HEK293 (cell line): ENCODE data around the gene WDR76.
A peak's percentile ranks its signal among the peaks of the same experiment; 100 is the strongest.

ENCODE experiments used
- CTCF ChIA-PET: fragments of 350-600 bp; formaldehyde crosslinking; extraction: SDS; loops from one replicate; lab custom pipeline; 2021; ENCODE audit warnings: antibody characterized with exemption; lab: Yijun Ruan, JAX
- POLR2A ChIA-PET: fragments of 300-600 bp; formaldehyde crosslinking; extraction: SDS; loops from one replicate; lab custom pipeline; 2020; ENCODE audit warnings: antibody characterized with exemption, inconsistent platforms; lab: Yijun Ruan, JAX
- H3K27ac ChIP-seq: fragments of 200-500 bp; sonication (Bioruptor generic); 2 replicates; pipeline ENCODE4 v1.5.1; 2014; ENCODE audit warnings: low read depth, low read length, control low read depth, inconsistent platforms; ENCODE audit errors: extremely low read depth
- H3K36me3 ChIP-seq, 2 experiments: fragments of 200-500 bp in 1 of 2; sonication (Bioruptor generic) in 1 of 2; 1 replicate in 1 of 2; 2 replicates in 1 of 2; pipeline ENCODE4 v1.5.1; 2014 to 2017; ENCODE audit warnings: inconsistent platforms in 2 of 2, low read length in 2 of 2; ENCODE audit not compliant: control insufficient read depth in 2 of 2, insufficient read depth in 1 of 2
- H3K4me1 ChIP-seq: fragments of 200-500 bp; sonication (Bioruptor generic); 2 replicates; pipeline ENCODE4 v1.5.1; 2014; ENCODE audit warnings: mild to moderate bottlenecking, low read length, inconsistent platforms; ENCODE audit not compliant: control insufficient read depth, insufficient read depth
- H3K4me3 ChIP-seq: 2 replicates; pipeline ENCODE4 v1.5.1; 2011; ENCODE audit warnings: low read depth, mild to moderate bottlenecking, control low read depth, low read length, moderate library complexity
- H3K9me3 ChIP-seq: fragments of 200-500 bp; sonication (Bioruptor generic); 2 replicates; pipeline ENCODE4 v1.5.1; 2014; ENCODE audit warnings: low read depth, low read length, inconsistent platforms; ENCODE audit not compliant: control insufficient read depth, insufficient read depth
- ATF2 ChIP-seq: fragments of 450-650 bp; formaldehyde crosslinking; IDR thresholded peaks from 2 replicates; pipeline ENCODE4 v1.5.1; 2016; ENCODE audit warnings: missing biosample characterization, missing genetic modification characterization, low read depth
- GLIS1 ChIP-seq: fragments of 450-650 bp; formaldehyde crosslinking; IDR thresholded peaks from 2 replicates; pipeline ENCODE4 v1.5.1; 2016; ENCODE audit warnings: missing biosample characterization, missing genetic modification characterization
- GLIS2 ChIP-seq: fragments of 450-650 bp; formaldehyde crosslinking; IDR thresholded peaks from 2 replicates; pipeline ENCODE4 v1.5.1; 2016; ENCODE audit warnings: missing biosample characterization, missing genetic modification characterization
- KLF1 ChIP-seq: fragments of 450-650 bp; formaldehyde crosslinking; IDR thresholded peaks from 2 replicates; pipeline ENCODE4 v1.5.1; 2016; ENCODE audit warnings: missing biosample characterization, missing genetic modification characterization
- KLF16 ChIP-seq: fragments of 450-650 bp; formaldehyde crosslinking; IDR thresholded peaks from 2 replicates; pipeline ENCODE4 v1.5.1; 2017; ENCODE audit warnings: missing biosample characterization, missing genetic modification characterization
- KLF9 ChIP-seq: fragments of 450-650 bp; formaldehyde crosslinking; IDR thresholded peaks from 2 replicates; pipeline ENCODE4 v1.5.1; 2016; ENCODE audit warnings: missing biosample characterization, missing genetic modification characterization, low read depth
- RBAK ChIP-seq: fragments of 450-650 bp; formaldehyde crosslinking; IDR thresholded peaks from 2 replicates; pipeline ENCODE4 v1.5.1; 2016; ENCODE audit warnings: missing biosample characterization, missing genetic modification characterization
- SCRT1 ChIP-seq: fragments of 450-650 bp; formaldehyde crosslinking; IDR thresholded peaks from 2 replicates; pipeline ENCODE4 v1.5.1; 2016; ENCODE audit warnings: missing biosample characterization, missing genetic modification characterization, borderline replicate concordance
- SCRT2 ChIP-seq: fragments of 450-650 bp; formaldehyde crosslinking; IDR thresholded peaks from 2 replicates; pipeline ENCODE4 v1.5.1; 2016; ENCODE audit warnings: missing biosample characterization, missing genetic modification characterization
- SP3 ChIP-seq: fragments of 450-650 bp; formaldehyde crosslinking; IDR thresholded peaks from 2 replicates; pipeline ENCODE4 v1.5.1; 2016; ENCODE audit warnings: missing biosample characterization, missing genetic modification characterization
- YY2 ChIP-seq: fragments of 450-650 bp; formaldehyde crosslinking; IDR thresholded peaks from 2 replicates; pipeline ENCODE4 v1.5.1; 2016; ENCODE audit warnings: missing biosample characterization, missing genetic modification characterization
- ZBTB11 ChIP-seq: fragments of 450-650 bp; formaldehyde crosslinking; conservative IDR thresholded peaks from 2 replicates; pipeline ENCODE4 v1.5.1; 2016; ENCODE audit warnings: low read depth, missing biosample characterization, missing genetic modification characterization
- ZBTB17 ChIP-seq: fragments of 450-650 bp; formaldehyde crosslinking; IDR thresholded peaks from 2 replicates; pipeline ENCODE4 v1.5.1; 2016; ENCODE audit warnings: missing biosample characterization, missing genetic modification characterization
- ZFP37 ChIP-seq: fragments of 450-650 bp; formaldehyde crosslinking; IDR thresholded peaks from 2 replicates; pipeline ENCODE4 v1.5.1; 2016; ENCODE audit warnings: missing biosample characterization, missing genetic modification characterization
- ZNF175 ChIP-seq: fragments of 450-650 bp; formaldehyde crosslinking; IDR thresholded peaks from 2 replicates; pipeline ENCODE4 v1.5.1; 2016; ENCODE audit warnings: missing biosample characterization, missing genetic modification characterization
- ZNF2 ChIP-seq: fragments of 450-650 bp; formaldehyde crosslinking; IDR thresholded peaks from 2 replicates; pipeline ENCODE4 v1.5.1; 2016; ENCODE audit warnings: missing biosample characterization, missing genetic modification characterization
- ZNF335 ChIP-seq: fragments of 450-650 bp; formaldehyde crosslinking; conservative IDR thresholded peaks from 2 replicates; pipeline ENCODE4 v1.5.1; 2016; ENCODE audit warnings: missing biosample characterization, missing genetic modification characterization
- ZNF433 ChIP-seq: fragments of 450-650 bp; formaldehyde crosslinking; IDR thresholded peaks from 2 replicates; pipeline ENCODE4 v1.5.1; 2016; ENCODE audit warnings: missing biosample characterization, missing genetic modification characterization, low read depth
- ZNF501 ChIP-seq: fragments of 450-650 bp; formaldehyde crosslinking; IDR thresholded peaks from 2 replicates; pipeline ENCODE4 v1.5.1; 2016; ENCODE audit warnings: missing biosample characterization, missing genetic modification characterization
- ZNF560 ChIP-seq: fragments of 450-650 bp; formaldehyde crosslinking; IDR thresholded peaks from 2 replicates; pipeline ENCODE4 v1.5.1; 2017; ENCODE audit warnings: missing biosample characterization, missing genetic modification characterization, borderline replicate concordance
- ZNF600 ChIP-seq: fragments of 450-650 bp; formaldehyde crosslinking; IDR thresholded peaks from 2 replicates; pipeline ENCODE4 v1.5.1; 2016; ENCODE audit warnings: missing biosample characterization, missing genetic modification characterization
- ZNF623 ChIP-seq: fragments of 450-650 bp; formaldehyde crosslinking; IDR thresholded peaks from 2 replicates; pipeline ENCODE4 v1.5.1; 2016; ENCODE audit warnings: missing biosample characterization, missing genetic modification characterization
- ZNF629 ChIP-seq: fragments of 450-650 bp; formaldehyde crosslinking; IDR thresholded peaks from 2 replicates; pipeline ENCODE4 v1.5.1; 2017; ENCODE audit warnings: missing biosample characterization, missing genetic modification characterization
- ZNF639 ChIP-seq: fragments of 450-650 bp; formaldehyde crosslinking; IDR thresholded peaks from 2 replicates; pipeline ENCODE4 v1.5.1; 2016; ENCODE audit warnings: missing biosample characterization, missing genetic modification characterization
- ZNF670 ChIP-seq: fragments of 450-650 bp; formaldehyde crosslinking; IDR thresholded peaks from 2 replicates; pipeline ENCODE4 v1.5.1; 2016; ENCODE audit warnings: missing biosample characterization, missing genetic modification characterization, low read depth
- ZNF76 ChIP-seq: fragments of 450-650 bp; formaldehyde crosslinking; IDR thresholded peaks from 2 replicates; pipeline ENCODE4; 2016; ENCODE audit warnings: low read depth, missing biosample characterization, missing genetic modification characterization, borderline replicate concordance
- ZSCAN30 ChIP-seq: fragments of 450-650 bp; IDR thresholded peaks from 2 replicates; pipeline ENCODE4 v1.5.1; 2018; ENCODE audit warnings: missing biosample characterization, mild to moderate bottlenecking, missing genetic modification characterization, moderate library complexity
- TF ChIP-seq, protein P1 (sequence below): fragments of 450-650 bp; formaldehyde crosslinking; IDR thresholded peaks from 2 replicates; pipeline ENCODE4 v1.5.1; 2016; ENCODE audit warnings: missing biosample characterization, missing genetic modification characterization
- TF ChIP-seq, protein P2 (sequence below): fragments of 450-650 bp; formaldehyde crosslinking; IDR thresholded peaks from 2 replicates; pipeline ENCODE4 v1.5.1; 2017; ENCODE audit warnings: missing biosample characterization, mild to moderate bottlenecking, missing genetic modification characterization, moderate library complexity

The WDR76 gene

GRCh38 chr15:43800286-43801141 is 26.3 kb upstream of the WDR76 start, which contains the start of gene HYPK:
HYPK (plus strand) TSS chr15:43800599; CDS start chr15:43800623, 24 bp downstream.
- H3K9me3 ChIP-seq: no peaks in the 10 kb centered on the region
- POLR2A ChIA-PET: interaction anchor here (0.9 to 2.1 kb wide), 4 partner anchors 9 to 24 kb away, joined by 4 to 12 read pairs (median 7); partner anchors contain the start of genes ELL3 and MFAP1
- H3K36me3 ChIP-seq: peaks cover 5 to 70% of the 10 kb centered on the region in 2 experiments
- 0 out of 2 replicates have a peak, but pooled peaks cover 3% of the 10 kb centered on the region for H3K4me1 ChIP-seq
- peak within 1 kb of the TSS; percentile 88 for H3K4me3 ChIP-seq
- peak within 1 kb of the TSS; percentile 65 for H3K27ac ChIP-seq
- CTCF ChIA-PET: no interaction called here
- no peak for TF ChIP-seq ZNF433 (tag by site-specific recombination)
- no peak for TF ChIP-seq ZNF175
- TF ChIP-seq ZNF2: peak; percentile 81; the same call in 1 of the 2 replicates
- TF ChIP-seq KLF1 (tag by site-specific recombination): peak; percentile 15; the same call in 1 of the 2 replicates
- 0 out of 2 replicates have a peak, but pooled peaks have one; percentile 12 for TF ChIP-seq SCRT2 (tag by site-specific recombination)
- TF ChIP-seq KLF16 (tag by site-specific recombination): peak; percentile 61
- TF ChIP-seq YY2 (tag by site-specific recombination): peak; percentile 75
- no peak for TF ChIP-seq RBAK (tag by site-specific recombination)
- TF ChIP-seq ZSCAN30 (tag by site-specific recombination): 0 out of 2 replicates have a peak, but pooled peaks have one; percentile 13
- TF ChIP-seq ZNF600: peak; percentile 87
- peak; percentile 8; the same call in 1 of the 2 replicates for TF ChIP-seq ZFP37 (tag by site-specific recombination)
- TF ChIP-seq ZNF76 (tag by site-specific recombination): peak; percentile 90
- peak; percentile 82 for TF ChIP-seq SP3 (tag by site-specific recombination)
- TF ChIP-seq, protein P1, sequence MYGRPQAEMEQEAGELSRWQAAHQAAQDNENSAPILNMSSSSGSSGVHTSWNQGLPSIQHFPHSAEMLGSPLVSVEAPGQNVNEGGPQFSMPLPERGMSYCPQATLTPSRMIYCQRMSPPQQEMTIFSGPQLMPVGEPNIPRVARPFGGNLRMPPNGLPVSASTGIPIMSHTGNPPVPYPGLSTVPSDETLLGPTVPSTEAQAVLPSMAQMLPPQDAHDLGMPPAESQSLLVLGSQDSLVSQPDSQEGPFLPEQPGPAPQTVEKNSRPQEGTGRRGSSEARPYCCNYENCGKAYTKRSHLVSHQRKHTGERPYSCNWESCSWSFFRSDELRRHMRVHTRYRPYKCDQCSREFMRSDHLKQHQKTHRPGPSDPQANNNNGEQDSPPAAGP (tag by site-specific recombination): 0 out of 2 replicates have a peak, but pooled peaks have one; percentile 44
- no peak for TF ChIP-seq ATF2 (tag by site-specific recombination)
- TF ChIP-seq, protein P2, sequence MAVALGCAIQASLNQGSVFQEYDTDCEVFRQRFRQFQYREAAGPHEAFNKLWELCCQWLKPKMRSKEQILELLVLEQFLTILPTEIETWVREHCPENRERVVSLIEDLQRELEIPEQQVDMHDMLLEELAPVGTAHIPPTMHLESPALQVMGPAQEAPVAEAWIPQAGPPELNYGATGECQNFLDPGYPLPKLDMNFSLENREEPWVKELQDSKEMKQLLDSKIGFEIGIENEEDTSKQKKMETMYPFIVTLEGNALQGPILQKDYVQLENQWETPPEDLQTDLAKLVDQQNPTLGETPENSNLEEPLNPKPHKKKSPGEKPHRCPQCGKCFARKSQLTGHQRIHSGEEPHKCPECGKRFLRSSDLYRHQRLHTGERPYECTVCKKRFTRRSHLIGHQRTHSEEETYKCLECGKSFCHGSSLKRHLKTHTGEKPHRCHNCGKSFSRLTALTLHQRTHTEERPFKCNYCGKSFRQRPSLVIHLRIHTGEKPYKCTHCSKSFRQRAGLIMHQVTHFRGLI (tag by site-specific recombination): peak; percentile 43; the same call in 1 of the 2 replicates
- peak; percentile 75 for TF ChIP-seq ZBTB11
- no peak for TF ChIP-seq ZNF560 (tag by site-specific recombination)
- TF ChIP-seq ZBTB17: peak; percentile 62
- peak; percentile 91 for TF ChIP-seq KLF9 (tag by site-specific recombination)
- peak; percentile 74 for TF ChIP-seq ZNF629
- peak; percentile 42; the same call in 1 of the 2 replicates for TF ChIP-seq GLIS1 (tag by site-specific recombination)
- 0 out of 2 replicates have a peak, but pooled peaks have one; percentile 43 for TF ChIP-seq GLIS2 (tag by site-specific recombination)
- peak; percentile 83; the same call in 1 of the 2 replicates for TF ChIP-seq ZNF501 (tag by site-specific recombination)
- no peak for TF ChIP-seq SCRT1 (tag by site-specific recombination)
- TF ChIP-seq ZNF670: no peak
- TF ChIP-seq ZNF623 (tag by site-specific recombination): peak; percentile 8; the same call in 1 of the 2 replicates
- peak; percentile 53; the same call in 1 of the 2 replicates for TF ChIP-seq ZNF639
- TF ChIP-seq ZNF335 (tag by site-specific recombination): peak; percentile 62
